ENCODE measurements around the gene OPRM1. TPM values are rescaled to one million over a fixed set of nuclear protein-coding genes. Genes with fewer than 3 reads are reported as not detected.
"Not testable (repeated sequence)": the region's sequence is repeated elsewhere in the genome, so short reads cannot be mapped to it uniquely, and the experiment has no call there.

Gene OPRM1
- polyA plus RNA-seq, 3 donors, result not detected

- H3K27ac ChIP-seq (ENCODE audit: low read depth, low read length), result no peak overlapping the region
- 67 to 79% (median 68%) methylated on average over 5 of the region's 5 CpGs for WGBS, 3 donors
Observed at GRCh38 chr6:154169193-154169847, 130.3 kb downstream of the OPRM1 start.

GRCh38 chr6:154170106-154170505, 131.1 kb downstream of the OPRM1 start:
- 60 to 77% (median 73%) methylated on average over 2 of the region's 2 CpGs for WGBS, 3 donors
- H3K27ac ChIP-seq (ENCODE audit: low read depth, low read length), result no peak overlapping the region

GRCh38 chr6:154172393-154172792, 133.4 kb downstream of the OPRM1 start:
- H3K27ac ChIP-seq (ENCODE audit: low read depth, low read length), result not testable (repeated sequence)
- WGBS, 3 donors, result 71 to 82% (median 82%) methylated on average over 5 of the region's 5 CpGs

- WGBS, 3 donors, result 73 to 75% (median 74%) methylated on average over 5 of the region's 5 CpGs
- no peak overlapping the region for H3K27ac ChIP-seq (ENCODE audit: low read depth, low read length)
Observed at GRCh38 chr6:154179434-154179833, 140.4 kb downstream of the OPRM1 start.

- no peak overlapping the region for H3K27ac ChIP-seq (ENCODE audit: low read depth, low read length)
- WGBS, 3 donors, result 50 to 92% (median 89%) methylated on average over 3 of the region's 3 CpGs
Observed at GRCh38 chr6:154187203-154187602, 148.2 kb downstream of the OPRM1 start.

- H3K27ac ChIP-seq (ENCODE audit: low read depth, low read length), result no peak overlapping the region
Observed at GRCh38 chr6:154187714-154188113, 148.7 kb downstream of the OPRM1 start.

GRCh38 chr6:154196333-154196885, 157.4 kb downstream of the OPRM1 start:
- 67 to 97% (median 89%) methylated on average over 1 of the region's 1 CpG for WGBS, 3 donors
- no peak overlapping the region for H3K27ac ChIP-seq (ENCODE audit: low read depth, low read length)

GRCh38 chr6:154197196-154197860, 158.3 kb downstream of the OPRM1 start:
- no peak overlapping the region for H3K27ac ChIP-seq (ENCODE audit: low read depth, low read length)

- 88 to 96% (median 95%) methylated on average over 4 of the region's 4 CpGs for WGBS, 3 donors
- not testable (repeated sequence) for H3K27ac ChIP-seq (ENCODE audit: low read depth, low read length)
Observed at GRCh38 chr6:154201688-154202087, 162.6 kb downstream of the OPRM1 start.

- 45 to 78% (median 53%) methylated on average over 3 of the region's 3 CpGs for WGBS, 3 donors
- H3K27ac ChIP-seq (ENCODE audit: low read depth, low read length), result no peak overlapping the region
Observed at GRCh38 chr6:154202339-154202738, 163.3 kb downstream of the OPRM1 start.

- 81 to 97% (median 94%) methylated on average over 6 of the region's 6 CpGs for WGBS, 3 donors
Observed at GRCh38 chr6:154202958-154203357, 163.9 kb downstream of the OPRM1 start.

GRCh38 chr6:154206141-154206540, 167.1 kb downstream of the OPRM1 start:
- H3K27ac ChIP-seq (ENCODE audit: low read depth, low read length), result no peak overlapping the region
- 95 to 97% (median 96%) methylated on average over 2 of the region's 2 CpGs for WGBS, 3 donors

More at GRCh38 chr6:154202958-154203357, 163.9 kb downstream of the OPRM1 start:
- no peak overlapping the region for H3K27ac ChIP-seq (ENCODE audit: low read depth, low read length)

GRCh38 chr6:154206996-154207395, 168.0 kb downstream of the OPRM1 start:
- H3K27ac ChIP-seq (ENCODE audit: low read depth, low read length), result no peak overlapping the region
- 69 to 84% (median 70%) methylated on average over 4 of the region's 4 CpGs for WGBS, 3 donors

GRCh38 chr6:154209555-154209954, 170.5 kb downstream of the OPRM1 start:
- 61 to 83% (median 81%) methylated on average over 3 of the region's 3 CpGs for WGBS, 3 donors
- no peak overlapping the region for H3K27ac ChIP-seq (ENCODE audit: low read depth, low read length)

GRCh38 chr6:154210678-154211077, 171.6 kb downstream of the OPRM1 start:
- no peak overlapping the region for H3K27ac ChIP-seq (ENCODE audit: low read depth, low read length)

- WGBS, 3 donors, result 69 to 88% (median 87%) methylated on average over 3 of the region's 3 CpGs
- no peak overlapping the region for H3K27ac ChIP-seq (ENCODE audit: low read depth, low read length)
Observed at GRCh38 chr6:154213782-154214181, 174.7 kb downstream of the OPRM1 start.

GRCh38 chr6:154218301-154218700, 179.3 kb downstream of the OPRM1 start:
- 47 to 73% (median 54%) methylated on average over 6 of the region's 6 CpGs for WGBS, 3 donors

GRCh38 chr6:154218787-154219186, 179.7 kb downstream of the OPRM1 start:
- WGBS, 3 donors, result 80 to 87% (median 84%) methylated on average over 6 of the region's 6 CpGs
- no peak overlapping the region for H3K27ac ChIP-seq (ENCODE audit: low read depth, low read length)

More at GRCh38 chr6:154218301-154218700, 179.3 kb downstream of the OPRM1 start:
- H3K27ac ChIP-seq (ENCODE audit: low read depth, low read length), result no peak overlapping the region

GRCh38 chr6:154219250-154219649, 180.2 kb downstream of the OPRM1 start:
- 89 to 95% (median 91%) methylated on average over 6 of the region's 6 CpGs for WGBS, 3 donors
- H3K27ac ChIP-seq (ENCODE audit: low read depth, low read length), result no peak overlapping the region

GRCh38 chr6:154222716-154223115, 183.7 kb downstream of the OPRM1 start:
- WGBS, 3 donors, result 75 to 80% (median 79%) methylated on average over 6 of the region's 6 CpGs
- no peak overlapping the region for H3K27ac ChIP-seq (ENCODE audit: low read depth, low read length)
